Nephron (organoid): ENCODE results near the gene MBOAT1.
"Not testable (repeated sequence)": the region's sequence is repeated elsewhere in the genome, so short reads cannot be mapped to it uniquely, and the experiment has no call there.

Source experiments
- H3K27ac Mint-ChIP-seq, 3 experiments: 2 replicates each; pipeline ENCODE4 v1.8.0; 2020; ENCODE audit warnings: mixed read lengths in 3 of 3, mild to moderate bottlenecking in 2 of 3, moderate library complexity in 1 of 3
- H3K27me3 Mint-ChIP-seq: 2 replicates; pipeline ENCODE4 v1.8.0; 2021; ENCODE audit warnings: low read depth, mild to moderate bottlenecking, moderate library complexity, mixed read lengths
- H3K36me3 Mint-ChIP-seq: 2 replicates; pipeline ENCODE4 v1.8.0; 2020; ENCODE audit warnings: low read depth, mixed read lengths
- H3K4me1 Mint-ChIP-seq: 2 replicates; pipeline ENCODE4 v1.8.0; 2020; ENCODE audit warnings: mixed read lengths
- H3K4me3 Mint-ChIP-seq, 3 experiments: 2 replicates each; pipeline ENCODE4 v1.8.0; 2020; ENCODE audit warnings: mild to moderate bottlenecking in 3 of 3, mixed read lengths in 3 of 3, moderate library complexity in 2 of 3
- H3K9me3 Mint-ChIP-seq: 2 replicates; pipeline ENCODE4 v1.8.0; 2020; ENCODE audit warnings: mixed read lengths
- TF ChIP-seq, protein P1 (sequence below), 3 experiments: fragments of 200-600 bp; sonication (generic); IDR thresholded peaks; one replicate each; pipeline ENCODE4 v1.5.0; 2021; ENCODE audit warnings: antibody characterized with exemption in 3 of 3; ENCODE audit not compliant: unreplicated experiment in 3 of 3

MBOAT1 gene

DNA sequence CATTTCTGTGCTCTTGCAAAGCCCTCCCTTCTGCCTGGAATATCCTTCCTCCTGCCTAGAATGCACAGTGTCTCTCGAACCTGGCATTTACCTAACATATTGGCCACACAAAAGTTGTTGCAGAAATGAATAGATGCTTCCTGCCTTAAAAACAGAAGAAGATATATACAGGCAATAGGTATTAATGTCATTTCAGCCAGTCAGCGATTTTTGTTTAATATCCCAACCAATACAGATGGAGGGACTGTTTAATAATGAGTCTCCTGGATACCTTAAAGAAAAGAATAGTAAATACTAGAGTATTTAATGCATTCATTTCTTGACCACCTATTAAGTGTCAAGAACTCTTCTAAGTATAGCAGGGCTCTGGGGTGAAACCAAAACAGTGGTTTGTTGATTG is 70.3 kb downstream of the MBOAT1 start:
- Mint-ChIP-seq H3K4me3 (no peak overlapping the region), H3K27ac (no peak overlapping the region), H3K9me3 (no peaks in the 10 kb centered on the region), H3K27me3 (no peaks in the 10 kb centered on the region), H3K36me3 (peaks cover 28% of the 10 kb centered on the region), H3K4me1 (no peaks in the 10 kb centered on the region)
- TF ChIP-seq, protein P1, sequence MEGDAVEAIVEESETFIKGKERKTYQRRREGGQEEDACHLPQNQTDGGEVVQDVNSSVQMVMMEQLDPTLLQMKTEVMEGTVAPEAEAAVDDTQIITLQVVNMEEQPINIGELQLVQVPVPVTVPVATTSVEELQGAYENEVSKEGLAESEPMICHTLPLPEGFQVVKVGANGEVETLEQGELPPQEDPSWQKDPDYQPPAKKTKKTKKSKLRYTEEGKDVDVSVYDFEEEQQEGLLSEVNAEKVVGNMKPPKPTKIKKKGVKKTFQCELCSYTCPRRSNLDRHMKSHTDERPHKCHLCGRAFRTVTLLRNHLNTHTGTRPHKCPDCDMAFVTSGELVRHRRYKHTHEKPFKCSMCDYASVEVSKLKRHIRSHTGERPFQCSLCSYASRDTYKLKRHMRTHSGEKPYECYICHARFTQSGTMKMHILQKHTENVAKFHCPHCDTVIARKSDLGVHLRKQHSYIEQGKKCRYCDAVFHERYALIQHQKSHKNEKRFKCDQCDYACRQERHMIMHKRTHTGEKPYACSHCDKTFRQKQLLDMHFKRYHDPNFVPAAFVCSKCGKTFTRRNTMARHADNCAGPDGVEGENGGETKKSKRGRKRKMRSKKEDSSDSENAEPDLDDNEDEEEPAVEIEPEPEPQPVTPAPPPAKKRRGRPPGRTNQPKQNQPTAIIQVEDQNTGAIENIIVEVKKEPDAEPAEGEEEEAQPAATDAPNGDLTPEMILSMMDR (IDR thresholded peaks at IDR 0.05; ENCODE audit: unreplicated experiment in 3 of 3): no peak

DNA sequence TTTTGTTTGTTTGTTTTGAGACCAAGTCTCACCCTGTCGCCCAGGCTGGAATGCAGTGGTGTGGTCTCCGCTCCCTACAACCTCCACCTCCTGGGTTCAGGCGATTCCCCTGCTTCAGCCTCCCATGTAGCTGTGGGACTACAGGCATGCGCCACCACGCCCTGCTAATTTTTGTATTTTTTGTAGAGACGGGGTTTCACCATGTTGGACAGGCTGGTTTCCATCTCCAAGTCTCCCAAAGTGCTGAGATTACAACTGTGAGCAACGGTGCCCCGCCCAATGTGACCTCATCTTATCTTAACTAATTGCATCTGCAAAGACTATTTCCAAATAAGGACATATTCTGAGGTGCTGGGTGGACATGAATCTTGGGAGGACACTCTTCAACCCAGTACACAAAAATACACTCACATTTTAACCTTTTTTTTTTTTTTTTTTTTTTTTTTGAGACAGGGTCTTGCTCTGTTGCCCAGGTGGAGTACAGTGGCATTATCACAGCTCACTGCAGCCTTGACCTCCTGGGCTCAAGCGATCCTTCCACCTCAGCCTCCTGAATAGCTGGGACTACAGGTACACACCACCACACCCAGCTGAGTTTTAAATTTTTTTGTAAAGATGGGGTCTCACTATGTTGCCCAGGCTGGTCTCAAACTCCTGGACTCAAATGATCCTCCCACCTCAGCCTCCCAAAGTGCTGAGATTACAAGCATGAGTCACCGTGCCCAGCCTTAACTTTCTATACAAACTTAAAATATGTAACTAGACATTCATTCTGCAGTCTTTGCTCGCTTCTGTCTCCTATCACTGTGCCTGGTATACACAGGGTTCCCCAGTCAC is 72.9 kb downstream of the MBOAT1 start:
- not testable (repeated sequence) for H3K9me3 Mint-ChIP-seq, H3K4me3 Mint-ChIP-seq, H3K27ac Mint-ChIP-seq, H3K4me1 Mint-ChIP-seq, H3K27me3 Mint-ChIP-seq
- peaks cover 24% of the 10 kb centered on the region for H3K36me3 Mint-ChIP-seq

DNA sequence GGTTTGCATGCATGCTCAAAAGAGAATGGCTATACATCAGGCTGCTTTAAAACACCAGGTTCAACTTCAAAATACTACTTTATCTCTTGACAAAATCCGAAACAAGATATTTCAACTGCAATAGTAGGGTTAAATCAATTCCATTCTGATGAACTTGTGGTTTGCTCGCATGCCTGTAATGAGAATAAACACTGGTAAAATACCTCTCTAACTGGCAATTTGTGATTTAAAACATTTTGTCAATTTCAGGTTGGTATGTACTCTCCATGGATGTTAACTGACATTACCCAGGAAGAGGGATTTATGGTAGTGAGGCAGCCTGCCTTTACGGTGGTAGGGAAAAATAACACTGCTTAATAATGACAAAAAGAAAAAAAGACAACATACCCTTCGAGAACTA is 74.4 kb downstream of the MBOAT1 start:
- H3K27me3 Mint-ChIP-seq: no peaks in the 10 kb centered on the region
- TF ChIP-seq, protein P1 (IDR thresholded peaks at IDR 0.05; ENCODE audit: unreplicated experiment in 3 of 3): no peak
- no peak overlapping the region for H3K27ac Mint-ChIP-seq
- no peaks in the 10 kb centered on the region for H3K9me3 Mint-ChIP-seq
- H3K4me3 Mint-ChIP-seq: no peak overlapping the region
- no peaks in the 10 kb centered on the region for H3K4me1 Mint-ChIP-seq
- H3K36me3 Mint-ChIP-seq: peaks cover 31% of the 10 kb centered on the region

DNA sequence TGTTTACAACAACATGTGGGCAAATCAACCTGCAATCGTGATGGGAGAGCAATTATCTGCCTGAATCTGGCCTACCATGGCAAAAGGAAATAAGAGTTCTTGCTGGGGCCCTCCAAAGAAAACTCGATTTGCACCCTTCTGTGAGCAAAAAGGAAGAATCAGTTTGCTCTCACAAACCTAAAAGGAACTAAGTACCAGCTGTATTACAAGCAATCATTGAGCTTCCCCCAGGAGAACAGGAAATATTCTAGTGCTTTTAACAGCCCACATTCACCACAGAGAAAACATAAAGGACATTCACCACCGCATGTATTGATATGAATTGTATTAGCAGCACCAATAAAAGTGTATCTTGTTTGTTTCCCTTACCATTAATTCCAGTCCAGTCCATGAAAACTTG is 75.0 kb downstream of the MBOAT1 start:
- no peaks in the 10 kb centered on the region for H3K9me3 Mint-ChIP-seq
- no peaks in the 10 kb centered on the region for H3K27me3 Mint-ChIP-seq
- H3K36me3 Mint-ChIP-seq: peaks cover 37% of the 10 kb centered on the region
- H3K4me3 Mint-ChIP-seq: no peak overlapping the region
- H3K27ac Mint-ChIP-seq: no peak overlapping the region
- TF ChIP-seq, protein P1 (IDR thresholded peaks at IDR 0.05; ENCODE audit: unreplicated experiment in 3 of 3): no peak
- no peaks in the 10 kb centered on the region for H3K4me1 Mint-ChIP-seq

DNA sequence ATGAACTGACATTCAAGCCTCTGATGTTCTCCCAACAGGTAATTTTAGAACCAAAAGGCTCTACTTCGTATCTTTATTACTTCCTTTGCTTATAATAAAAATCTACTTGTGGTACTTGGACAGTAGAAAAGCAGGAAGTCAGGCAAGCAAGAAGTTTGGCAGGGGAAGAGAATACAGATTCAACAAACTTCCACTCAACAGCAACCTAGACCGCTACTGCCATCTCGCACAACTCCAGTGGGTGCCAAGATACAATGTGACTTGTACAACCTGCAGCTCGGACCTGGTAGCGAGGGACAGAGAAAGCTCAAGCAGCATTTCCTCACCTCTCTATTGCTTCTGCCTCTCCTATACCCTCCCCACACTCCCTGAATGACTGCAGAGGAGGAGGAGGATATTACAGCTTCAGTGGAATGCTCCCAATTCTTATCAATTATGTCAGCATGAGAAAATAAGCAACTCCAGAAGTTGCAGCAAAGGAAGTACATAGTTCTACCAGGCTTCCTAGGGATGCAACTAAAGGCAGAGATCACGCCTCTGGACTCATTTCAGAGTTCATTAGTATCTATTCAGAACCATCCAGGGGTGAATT is 76.5 kb downstream of the MBOAT1 start:
- H3K27ac Mint-ChIP-seq: peak overlapping the region; percentile 50 to 78 (median 60)
- H3K36me3 Mint-ChIP-seq: peaks cover 37% of the 10 kb centered on the region
- TF ChIP-seq, protein P1 (IDR thresholded peaks at IDR 0.05; ENCODE audit: unreplicated experiment in 3 of 3): no peak
- no peak overlapping the region for H3K4me3 Mint-ChIP-seq
- H3K9me3 Mint-ChIP-seq: no peaks in the 10 kb centered on the region
- peaks cover 4% of the 10 kb centered on the region for H3K4me1 Mint-ChIP-seq
- no peaks in the 10 kb centered on the region for H3K27me3 Mint-ChIP-seq

DNA sequence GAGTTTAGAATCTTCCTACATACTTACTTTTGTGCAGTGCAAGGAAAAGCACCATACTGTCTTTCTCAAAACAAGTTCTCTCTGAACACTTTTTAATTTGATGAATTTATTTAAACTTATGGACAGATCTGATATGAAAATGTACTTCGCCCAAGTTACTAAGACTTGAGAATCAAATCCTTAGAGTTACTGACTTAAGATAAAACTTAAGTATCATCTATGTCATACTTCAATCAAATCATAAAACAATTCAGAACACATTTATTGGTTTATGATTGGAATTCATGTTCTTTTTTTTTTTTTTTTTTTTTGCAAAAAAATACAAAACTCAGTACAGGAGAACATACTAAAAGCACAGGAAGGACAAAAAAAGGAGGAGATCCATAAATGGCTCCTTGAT is 77.7 kb downstream of the MBOAT1 start:
- H3K27me3 Mint-ChIP-seq: no peaks in the 10 kb centered on the region
- peaks cover 15% of the 10 kb centered on the region for H3K4me1 Mint-ChIP-seq
- H3K27ac Mint-ChIP-seq: no peak overlapping the region
- peaks cover 32% of the 10 kb centered on the region for H3K36me3 Mint-ChIP-seq
- H3K9me3 Mint-ChIP-seq: no peaks in the 10 kb centered on the region
- H3K4me3 Mint-ChIP-seq: no peak overlapping the region
- TF ChIP-seq, protein P1 (IDR thresholded peaks at IDR 0.05; ENCODE audit: unreplicated experiment in 3 of 3): no peak
